SK-N-SH treated with all-trans-retinoic acid at 6 μM for 48 hours (cell line): ENCODE data around the gene PIP4K2C.

Source experiments
- ATAC-seq: fragments of 200-7000 bp; cut with Tn5 transposase; 3 replicates; pipeline ENCODE4 v1.9.1; 2020; ENCODE audit warnings: mild to moderate bottlenecking, moderate library complexity
- ARNTL ChIP-seq: fragments of 450-650 bp; formaldehyde crosslinking; IDR thresholded peaks from 2 replicates; pipeline ENCODE4 v1.5.0; 2020; ENCODE audit warnings: low read depth, mild to moderate bottlenecking, moderate library complexity, borderline replicate concordance
- BACH2 ChIP-seq: fragments of 250-450 bp; sonication (Bioruptor Pico); IDR thresholded peaks from 2 replicates; pipeline ENCODE4 v1.9.0; 2021; ENCODE audit warnings: mild to moderate bottlenecking, borderline replicate concordance
- CSDC2 ChIP-seq: fragments of 250-450 bp; sonication (Bioruptor Pico); IDR thresholded peaks from 2 replicates; pipeline ENCODE4 v1.5.0; 2020; ENCODE audit warnings: mild to moderate bottlenecking, moderate library complexity
- ESRRG ChIP-seq: fragments of 250-450 bp; sonication (Bioruptor Pico); IDR thresholded peaks from 2 replicates; pipeline ENCODE4 v1.6.1; 2021; ENCODE audit warnings: mild to moderate bottlenecking
- GLIS3 ChIP-seq: fragments of 250-450 bp; sonication (Bioruptor Pico); IDR thresholded peaks from 2 replicates; pipeline ENCODE4 v1.5.0; 2020; ENCODE audit warnings: mild to moderate bottlenecking, moderate library complexity
- ISL1 ChIP-seq: fragments of 250-450 bp; sonication (Bioruptor Pico); IDR thresholded peaks from 2 replicates; pipeline ENCODE4 v2.1.2; 2022; ENCODE audit warnings: mild to moderate bottlenecking, moderate library complexity
- OSR1 ChIP-seq: fragments of 250-450 bp; sonication (Bioruptor Pico); IDR thresholded peaks from 2 replicates; pipeline ENCODE4 v1.8.0; 2022; ENCODE audit warnings: moderate library complexity, mild to moderate bottlenecking, inconsistent platforms
- PPARA ChIP-seq: fragments of 250-450 bp; sonication (Bioruptor Pico); IDR thresholded peaks from 2 replicates; pipeline ENCODE4 v1.5.0; 2020; ENCODE audit warnings: mild to moderate bottlenecking, borderline replicate concordance
- SNAI2 ChIP-seq: fragments of 250-450 bp; sonication (Bioruptor Pico); IDR thresholded peaks from 2 replicates; pipeline ENCODE4 v1.5.0; 2020; ENCODE audit warnings: mild to moderate bottlenecking, moderate library complexity
- TCF4 ChIP-seq: fragments of 250-450 bp; sonication (Bioruptor Pico); IDR thresholded peaks from 2 replicates; pipeline ENCODE4 v1.8.0; 2021; ENCODE audit warnings: mild to moderate bottlenecking, moderate library complexity, borderline replicate concordance
- ZC3H10 ChIP-seq: fragments of 250-450 bp; sonication (Bioruptor Pico); IDR thresholded peaks from 2 replicates; pipeline ENCODE4 v1.5.1; 2021; ENCODE audit warnings: mild to moderate bottlenecking, moderate library complexity
- ZFP3 ChIP-seq: fragments of 250-450 bp; sonication (Bioruptor Pico); IDR thresholded peaks from 2 replicates; pipeline ENCODE4 v1.5.0; 2020; ENCODE audit warnings: mild to moderate bottlenecking, moderate library complexity
- ZFP30 ChIP-seq: fragments of 450-650 bp; formaldehyde crosslinking; IDR thresholded peaks from 2 replicates; pipeline ENCODE4 v1.5.0; 2022; ENCODE audit warnings: mild to moderate bottlenecking, moderate library complexity
- ZNF565 ChIP-seq: fragments of 450-650 bp; formaldehyde crosslinking; conservative IDR thresholded peaks from 2 replicates; pipeline ENCODE4 v1.5.0; 2020; ENCODE audit warnings: low read depth, mild to moderate bottlenecking, moderate library complexity
- ZNF70 ChIP-seq: fragments of 450-650 bp; formaldehyde crosslinking; IDR thresholded peaks from 2 replicates; pipeline ENCODE4 v1.5.0; 2020; ENCODE audit warnings: mild to moderate bottlenecking, moderate library complexity
- ZNF8 ChIP-seq: fragments of 450-650 bp; formaldehyde crosslinking; IDR thresholded peaks from 2 replicates; pipeline ENCODE4 v1.5.0; 2020; ENCODE audit warnings: mild to moderate bottlenecking, moderate library complexity
- TF ChIP-seq, protein P1 (sequence below): fragments of 250-450 bp; sonication (Bioruptor Pico); IDR thresholded peaks from 2 replicates; pipeline ENCODE4 v1.5.0; 2020; ENCODE audit warnings: mild to moderate bottlenecking, moderate library complexity
- TF ChIP-seq, protein P2 (sequence below): fragments of 250-450 bp; sonication (Bioruptor Pico); IDR thresholded peaks from 2 replicates; pipeline ENCODE4 v1.8.0; 2021; ENCODE audit warnings: low read depth, mild to moderate bottlenecking, moderate library complexity, borderline replicate concordance
- TF ChIP-seq, protein P3 (sequence below): fragments of 250-450 bp; sonication (Bioruptor Pico); IDR thresholded peaks from 2 replicates; pipeline ENCODE4 v1.5.1; 2021; ENCODE audit warnings: mild to moderate bottlenecking, moderate library complexity
- TF ChIP-seq, protein P4 (sequence below): fragments of 250-450 bp; sonication (Bioruptor Pico); IDR thresholded peaks from 2 replicates; pipeline ENCODE4 v1.5.1; 2020; ENCODE audit warnings: low read depth, mild to moderate bottlenecking, moderate library complexity
- TF ChIP-seq, protein P5 (sequence below): fragments of 250-450 bp; sonication (Bioruptor Pico); IDR thresholded peaks from 2 replicates; pipeline ENCODE4 v1.8.0; 2020; ENCODE audit warnings: mild to moderate bottlenecking, moderate library complexity, borderline replicate concordance

PIP4K2C gene

DNA sequence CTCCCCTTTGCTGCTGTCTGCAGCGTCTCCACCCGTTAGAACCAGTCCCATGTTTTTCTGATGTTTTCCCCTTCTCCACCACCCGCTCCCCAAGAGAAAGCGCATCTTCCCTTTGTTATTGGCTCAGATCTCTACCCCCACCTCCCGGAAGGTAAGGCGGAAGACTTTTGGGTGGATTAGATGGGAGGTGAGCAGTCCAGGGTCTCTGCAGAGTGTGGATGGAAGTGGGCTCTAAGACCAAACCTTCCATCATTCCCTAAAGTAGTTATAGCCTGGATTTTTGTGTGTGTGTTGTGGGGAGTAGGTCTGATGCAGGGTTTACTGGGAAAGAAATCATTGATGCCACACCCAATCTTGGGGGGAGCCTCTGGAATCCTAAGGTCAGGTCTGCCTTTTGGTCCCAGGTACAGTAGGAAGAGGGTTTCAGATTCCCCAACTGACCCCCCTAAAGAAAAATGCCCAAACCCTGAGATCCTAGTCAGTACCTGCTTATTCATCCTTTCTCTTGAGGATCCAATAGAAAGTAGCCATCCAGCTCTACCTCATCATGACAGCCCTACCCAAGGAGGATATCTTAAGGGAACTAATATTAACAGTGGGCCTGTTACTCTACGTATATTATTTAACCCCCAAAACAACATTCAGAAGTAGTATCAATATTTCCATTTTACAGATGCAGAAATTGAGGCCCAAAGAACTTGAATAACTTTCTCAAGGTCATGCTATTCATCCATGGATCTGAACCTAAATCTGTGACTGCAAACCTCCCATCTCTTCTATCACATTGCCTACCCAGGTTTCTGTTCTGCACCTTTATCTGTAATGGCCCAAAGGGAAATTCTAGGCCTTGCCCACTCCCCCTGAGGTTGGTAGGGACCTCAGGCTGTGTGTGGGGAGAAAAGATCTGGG, 40.1 kb upstream of the PIP4K2C start:
- no peak for ATAC-seq
- TF ChIP-seq, protein P1, sequence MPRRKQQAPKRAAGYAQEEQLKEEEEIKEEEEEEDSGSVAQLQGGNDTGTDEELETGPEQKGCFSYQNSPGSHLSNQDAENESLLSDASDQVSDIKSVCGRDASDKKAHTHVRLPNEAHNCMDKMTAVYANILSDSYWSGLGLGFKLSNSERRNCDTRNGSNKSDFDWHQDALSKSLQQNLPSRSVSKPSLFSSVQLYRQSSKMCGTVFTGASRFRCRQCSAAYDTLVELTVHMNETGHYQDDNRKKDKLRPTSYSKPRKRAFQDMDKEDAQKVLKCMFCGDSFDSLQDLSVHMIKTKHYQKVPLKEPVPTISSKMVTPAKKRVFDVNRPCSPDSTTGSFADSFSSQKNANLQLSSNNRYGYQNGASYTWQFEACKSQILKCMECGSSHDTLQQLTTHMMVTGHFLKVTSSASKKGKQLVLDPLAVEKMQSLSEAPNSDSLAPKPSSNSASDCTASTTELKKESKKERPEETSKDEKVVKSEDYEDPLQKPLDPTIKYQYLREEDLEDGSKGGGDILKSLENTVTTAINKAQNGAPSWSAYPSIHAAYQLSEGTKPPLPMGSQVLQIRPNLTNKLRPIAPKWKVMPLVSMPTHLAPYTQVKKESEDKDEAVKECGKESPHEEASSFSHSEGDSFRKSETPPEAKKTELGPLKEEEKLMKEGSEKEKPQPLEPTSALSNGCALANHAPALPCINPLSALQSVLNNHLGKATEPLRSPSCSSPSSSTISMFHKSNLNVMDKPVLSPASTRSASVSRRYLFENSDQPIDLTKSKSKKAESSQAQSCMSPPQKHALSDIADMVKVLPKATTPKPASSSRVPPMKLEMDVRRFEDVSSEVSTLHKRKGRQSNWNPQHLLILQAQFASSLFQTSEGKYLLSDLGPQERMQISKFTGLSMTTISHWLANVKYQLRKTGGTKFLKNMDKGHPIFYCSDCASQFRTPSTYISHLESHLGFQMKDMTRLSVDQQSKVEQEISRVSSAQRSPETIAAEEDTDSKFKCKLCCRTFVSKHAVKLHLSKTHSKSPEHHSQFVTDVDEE (CRISPR knock-in tag), result no peak
- no peak for TF ChIP-seq ZNF8 (CRISPR knock-in tag)
- no peak for TF ChIP-seq ZNF70 (CRISPR knock-in tag)
- no peak for TF ChIP-seq ISL1
- TF ChIP-seq, protein P2, sequence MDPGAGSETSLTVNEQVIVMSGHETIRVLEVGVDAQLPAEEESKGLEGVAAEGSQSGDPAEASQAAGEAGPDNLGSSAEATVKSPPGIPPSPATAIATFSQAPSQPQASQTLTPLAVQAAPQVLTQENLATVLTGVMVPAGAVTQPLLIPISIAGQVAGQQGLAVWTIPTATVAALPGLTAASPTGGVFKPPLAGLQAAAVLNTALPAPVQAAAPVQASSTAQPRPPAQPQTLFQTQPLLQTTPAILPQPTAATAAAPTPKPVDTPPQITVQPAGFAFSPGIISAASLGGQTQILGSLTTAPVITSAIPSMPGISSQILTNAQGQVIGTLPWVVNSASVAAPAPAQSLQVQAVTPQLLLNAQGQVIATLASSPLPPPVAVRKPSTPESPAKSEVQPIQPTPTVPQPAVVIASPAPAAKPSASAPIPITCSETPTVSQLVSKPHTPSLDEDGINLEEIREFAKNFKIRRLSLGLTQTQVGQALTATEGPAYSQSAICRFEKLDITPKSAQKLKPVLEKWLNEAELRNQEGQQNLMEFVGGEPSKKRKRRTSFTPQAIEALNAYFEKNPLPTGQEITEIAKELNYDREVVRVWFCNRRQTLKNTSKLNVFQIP (CRISPR knock-in tag), result no peak
- TF ChIP-seq, protein P3, sequence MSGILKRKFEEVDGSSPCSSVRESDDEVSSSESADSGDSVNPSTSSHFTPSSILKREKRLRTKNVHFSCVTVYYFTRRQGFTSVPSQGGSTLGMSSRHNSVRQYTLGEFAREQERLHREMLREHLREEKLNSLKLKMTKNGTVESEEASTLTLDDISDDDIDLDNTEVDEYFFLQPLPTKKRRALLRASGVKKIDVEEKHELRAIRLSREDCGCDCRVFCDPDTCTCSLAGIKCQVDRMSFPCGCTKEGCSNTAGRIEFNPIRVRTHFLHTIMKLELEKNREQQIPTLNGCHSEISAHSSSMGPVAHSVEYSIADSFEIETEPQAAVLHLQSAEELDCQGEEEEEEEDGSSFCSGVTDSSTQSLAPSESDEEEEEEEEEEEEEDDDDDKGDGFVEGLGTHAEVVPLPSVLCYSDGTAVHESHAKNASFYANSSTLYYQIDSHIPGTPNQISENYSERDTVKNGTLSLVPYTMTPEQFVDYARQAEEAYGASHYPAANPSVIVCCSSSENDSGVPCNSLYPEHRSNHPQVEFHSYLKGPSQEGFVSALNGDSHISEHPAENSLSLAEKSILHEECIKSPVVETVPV (CRISPR knock-in tag), result no peak
- TF ChIP-seq, protein P4, sequence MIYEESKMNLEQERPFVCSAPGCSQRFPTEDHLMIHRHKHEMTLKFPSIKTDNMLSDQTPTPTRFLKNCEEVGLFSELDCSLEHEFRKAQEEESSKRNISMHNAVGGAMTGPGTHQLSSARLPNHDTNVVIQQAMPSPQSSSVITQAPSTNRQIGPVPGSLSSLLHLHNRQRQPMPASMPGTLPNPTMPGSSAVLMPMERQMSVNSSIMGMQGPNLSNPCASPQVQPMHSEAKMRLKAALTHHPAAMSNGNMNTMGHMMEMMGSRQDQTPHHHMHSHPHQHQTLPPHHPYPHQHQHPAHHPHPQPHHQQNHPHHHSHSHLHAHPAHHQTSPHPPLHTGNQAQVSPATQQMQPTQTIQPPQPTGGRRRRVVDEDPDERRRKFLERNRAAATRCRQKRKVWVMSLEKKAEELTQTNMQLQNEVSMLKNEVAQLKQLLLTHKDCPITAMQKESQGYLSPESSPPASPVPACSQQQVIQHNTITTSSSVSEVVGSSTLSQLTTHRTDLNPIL (CRISPR knock-in tag), result no peak
- no peak for TF ChIP-seq BACH2 (CRISPR knock-in tag)
- TF ChIP-seq, protein P5, sequence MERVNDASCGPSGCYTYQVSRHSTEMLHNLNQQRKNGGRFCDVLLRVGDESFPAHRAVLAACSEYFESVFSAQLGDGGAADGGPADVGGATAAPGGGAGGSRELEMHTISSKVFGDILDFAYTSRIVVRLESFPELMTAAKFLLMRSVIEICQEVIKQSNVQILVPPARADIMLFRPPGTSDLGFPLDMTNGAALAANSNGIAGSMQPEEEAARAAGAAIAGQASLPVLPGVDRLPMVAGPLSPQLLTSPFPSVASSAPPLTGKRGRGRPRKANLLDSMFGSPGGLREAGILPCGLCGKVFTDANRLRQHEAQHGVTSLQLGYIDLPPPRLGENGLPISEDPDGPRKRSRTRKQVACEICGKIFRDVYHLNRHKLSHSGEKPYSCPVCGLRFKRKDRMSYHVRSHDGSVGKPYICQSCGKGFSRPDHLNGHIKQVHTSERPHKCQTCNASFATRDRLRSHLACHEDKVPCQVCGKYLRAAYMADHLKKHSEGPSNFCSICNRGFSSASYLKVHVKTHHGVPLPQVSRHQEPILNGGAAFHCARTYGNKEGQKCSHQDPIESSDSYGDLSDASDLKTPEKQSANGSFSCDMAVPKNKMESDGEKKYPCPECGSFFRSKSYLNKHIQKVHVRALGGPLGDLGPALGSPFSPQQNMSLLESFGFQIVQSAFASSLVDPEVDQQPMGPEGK (CRISPR knock-in tag), result no peak
- no peak for TF ChIP-seq ZFP3
- no peak for TF ChIP-seq ARNTL (CRISPR knock-in tag)
- no peak for TF ChIP-seq CSDC2 (CRISPR knock-in tag)
- TF ChIP-seq ESRRG, result no peak
- no peak for TF ChIP-seq TCF4 (CRISPR knock-in tag)
- no peak for TF ChIP-seq ZC3H10 (CRISPR knock-in tag)
- TF ChIP-seq ZNF565, result no peak
- TF ChIP-seq SNAI2 (CRISPR knock-in tag), result no peak
- no peak for TF ChIP-seq GLIS3
- no peak for TF ChIP-seq PPARA (CRISPR knock-in tag)

DNA sequence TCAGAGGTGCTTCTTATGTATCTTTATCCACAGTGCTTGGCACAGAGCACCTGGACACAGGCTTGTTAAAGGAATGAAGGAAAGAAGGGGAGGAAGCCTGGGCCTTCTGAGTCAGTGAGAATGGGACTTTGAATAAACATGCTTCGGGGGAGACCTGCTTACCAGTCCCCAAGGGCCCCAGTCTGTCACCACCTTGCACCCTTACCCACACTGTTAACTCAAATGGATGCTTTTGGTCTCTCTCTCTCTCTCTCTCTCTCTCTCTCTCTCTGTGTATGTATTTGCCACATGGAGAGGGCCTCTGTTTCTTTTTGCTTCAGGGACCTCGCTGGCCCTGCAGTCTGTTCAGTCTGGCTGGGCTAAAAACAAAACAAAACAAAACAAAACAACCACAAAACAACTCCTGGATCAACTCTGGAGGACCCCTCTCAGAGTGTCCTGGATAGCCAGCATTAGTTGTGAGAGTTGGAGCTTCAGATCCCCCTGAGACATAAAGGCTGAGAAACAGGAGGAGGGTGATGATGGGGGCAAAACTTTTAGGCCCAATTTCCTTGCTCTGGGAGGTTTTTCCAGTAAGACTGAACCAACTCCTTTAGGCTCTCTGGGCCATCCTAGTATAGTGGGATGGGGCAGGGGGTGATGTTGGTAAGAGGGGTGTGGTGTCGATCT, 39.2 kb upstream of the PIP4K2C start:
- no peak for ATAC-seq

More for the DNA sequence above, 39.2 kb upstream of the PIP4K2C start:
- TF ChIP-seq GLIS3, result no peak
- TF ChIP-seq, protein P3 (CRISPR knock-in tag), result no peak
- TF ChIP-seq OSR1 (CRISPR knock-in tag), result no peak
- no peak for TF ChIP-seq ZFP30 (CRISPR knock-in tag)
- TF ChIP-seq, all 23 proteins: peak for 0
